NCI-H128 (cell line): ENCODE measurements around the gene VPS13C.

Source experiments
- DNase-seq: peaks from one replicate; lab custom pipeline; 2025; ENCODE audit not compliant: unreplicated experiment; lab: John Stamatoyannopoulos, UW

The VPS13C gene

GRCh38 chr15:62060113-62060895 is at the start of gene VPS13C:
Gene VPS13C, minus strand, starts transcription at chr15:62060447. Its CDS starts 73 bp downstream, at chr15:62060374.
- DNase-seq, result peak; percentile 82

DNA sequence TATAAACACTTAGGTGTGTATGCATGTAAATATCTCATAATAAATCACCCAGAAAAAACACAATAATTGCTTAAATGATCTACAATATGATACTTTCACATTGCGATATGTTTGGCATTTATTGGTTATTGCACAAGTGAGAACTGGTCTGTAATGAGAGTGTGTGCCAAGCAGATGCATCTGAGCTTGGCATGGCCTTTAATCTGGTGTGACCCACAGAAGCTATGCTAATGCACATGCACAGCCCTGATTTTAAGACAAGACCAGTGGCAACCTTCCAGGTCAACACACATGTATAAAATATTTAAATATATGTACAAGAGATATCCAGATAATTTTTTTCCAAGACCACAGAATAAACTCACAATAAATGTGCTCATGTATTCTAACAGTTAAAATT is 49.2 kb upstream of the VPS13C start:
- no peak for DNase-seq

DNA sequence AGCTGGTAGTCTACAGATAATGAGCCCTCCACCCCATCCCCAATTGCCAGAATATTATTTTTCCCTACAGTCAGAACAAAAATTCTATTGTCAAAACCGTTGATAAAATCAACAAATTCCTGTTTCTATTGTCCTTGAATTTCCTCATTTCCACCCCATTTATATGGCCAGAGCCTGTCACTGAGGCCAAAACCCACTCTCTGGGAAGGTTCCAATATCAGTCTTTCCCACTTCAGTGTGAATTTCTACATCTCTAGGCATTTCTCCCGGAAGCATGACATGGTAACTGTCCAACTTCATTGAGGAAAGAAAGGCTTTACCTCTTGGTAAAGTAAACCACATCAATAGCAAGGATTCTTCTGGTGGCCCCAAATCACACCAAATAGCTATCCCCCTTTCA is 48.2 kb upstream of the VPS13C start:
- DNase-seq, result no peak

GRCh38 chr15:62107571-62108121 is 47.4 kb upstream of the VPS13C start:
- DNase-seq, result no peak

- DNase-seq, result no peak
These were observed 45.8 kb upstream of the VPS13C start for GRCh38 chr15:62106096-62106495.

DNA sequence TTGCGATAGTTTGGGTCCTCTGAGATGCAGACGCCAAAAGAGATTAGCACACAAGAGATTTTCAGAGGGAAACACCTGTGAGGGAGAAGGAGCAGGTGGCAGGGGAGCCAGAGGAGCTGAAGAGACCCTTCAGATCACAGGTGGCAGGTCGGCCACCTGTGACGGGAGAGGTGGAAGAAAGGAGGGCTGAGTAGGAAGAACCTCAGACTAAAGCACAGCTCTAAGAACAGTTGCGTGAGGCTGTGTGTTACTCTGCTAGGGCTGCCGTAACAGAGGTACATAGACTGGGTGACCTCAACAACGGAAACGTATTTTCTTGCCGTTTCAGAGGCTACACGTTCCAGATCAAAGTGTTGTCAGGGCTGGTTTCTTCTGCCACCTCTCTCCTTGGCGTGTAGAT is 45.0 kb upstream of the VPS13C start:
- no peak for DNase-seq

- no peak for DNase-seq
These were observed 44.6 kb upstream of the VPS13C start for GRCh38 chr15:62104846-62105245.

DNA sequence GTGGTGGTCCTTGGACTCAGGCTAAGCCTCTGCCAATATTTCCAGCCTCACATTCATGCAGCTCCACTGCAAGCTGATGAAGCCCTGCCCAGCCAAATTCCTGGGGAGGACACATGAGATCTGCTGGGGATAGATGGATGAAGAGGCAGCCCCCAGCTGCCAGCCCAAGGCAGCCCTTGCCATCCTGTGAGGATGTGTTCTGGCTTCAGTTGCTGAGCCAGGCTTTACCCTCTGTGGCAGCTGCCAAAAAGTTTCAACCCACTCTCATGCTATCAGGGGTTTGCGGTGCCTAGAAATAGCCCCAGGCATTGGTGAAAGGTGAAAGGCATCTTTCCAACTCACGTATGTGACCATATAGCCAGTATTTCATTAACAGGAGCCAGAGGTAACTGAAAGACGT is 44.2 kb upstream of the VPS13C start:
- no peak for DNase-seq

DNA sequence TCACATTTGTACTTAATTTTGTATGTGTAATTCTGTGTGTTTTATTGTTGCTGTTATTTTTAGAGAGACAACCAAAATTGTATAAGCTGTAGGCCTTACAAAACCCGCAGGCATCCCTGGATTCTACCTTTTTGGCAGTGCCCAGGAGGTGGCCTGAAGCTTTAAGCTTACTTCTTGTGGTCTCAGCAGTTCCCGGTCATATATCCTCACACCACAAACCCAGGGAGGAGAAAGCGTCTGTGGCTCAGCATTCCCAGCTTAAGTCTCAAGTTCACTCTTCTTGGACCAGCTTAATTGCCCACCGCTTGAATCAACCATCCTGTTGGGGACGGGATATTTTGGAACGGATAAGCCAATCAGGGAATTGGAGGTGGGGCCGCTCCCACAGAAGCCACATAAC is 43.2 kb upstream of the VPS13C start:
- no peak for DNase-seq

- DNase-seq, result no peak
These were observed 38.9 kb upstream of the VPS13C start for GRCh38 chr15:62099094-62099601.

DNA sequence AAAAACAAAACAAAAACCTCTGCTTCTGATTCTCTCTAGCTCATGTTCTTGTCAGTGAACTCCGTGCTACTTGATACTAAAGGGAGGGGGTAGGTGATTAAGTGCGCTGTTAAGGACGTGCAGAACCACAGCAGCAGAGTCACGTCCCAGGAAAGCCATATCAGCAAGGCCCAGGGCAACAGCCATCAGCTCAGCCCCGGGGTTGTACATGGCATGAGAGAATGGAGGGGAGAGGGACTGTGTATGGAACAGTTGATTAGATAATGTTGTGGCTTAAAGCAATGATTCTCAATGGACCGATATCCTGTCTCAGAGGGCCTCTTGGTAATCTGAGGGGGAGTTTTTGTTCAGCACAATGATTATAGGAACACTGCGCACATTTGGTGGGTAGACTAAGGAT is 34.1 kb upstream of the VPS13C start:
- DNase-seq, result no peak

DNA sequence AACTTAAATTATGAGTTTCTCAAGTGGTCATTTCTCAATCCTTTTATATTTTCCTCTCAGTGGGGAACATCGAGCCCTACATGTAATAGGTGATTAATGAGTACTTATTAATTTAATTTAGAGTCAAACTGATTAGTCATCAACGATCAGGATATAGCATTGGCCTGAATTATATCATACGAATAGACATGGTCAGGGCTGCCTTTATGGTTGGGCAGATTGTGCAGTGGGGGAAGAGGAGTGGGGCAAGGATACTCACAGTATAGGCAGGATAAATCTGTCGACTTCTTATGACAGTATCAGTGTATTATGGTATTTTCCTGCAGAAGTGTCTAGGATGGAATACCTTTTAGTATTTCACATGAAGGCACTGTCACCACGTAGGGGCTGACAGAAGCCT is 33.6 kb upstream of the VPS13C start:
- no peak for DNase-seq

DNA sequence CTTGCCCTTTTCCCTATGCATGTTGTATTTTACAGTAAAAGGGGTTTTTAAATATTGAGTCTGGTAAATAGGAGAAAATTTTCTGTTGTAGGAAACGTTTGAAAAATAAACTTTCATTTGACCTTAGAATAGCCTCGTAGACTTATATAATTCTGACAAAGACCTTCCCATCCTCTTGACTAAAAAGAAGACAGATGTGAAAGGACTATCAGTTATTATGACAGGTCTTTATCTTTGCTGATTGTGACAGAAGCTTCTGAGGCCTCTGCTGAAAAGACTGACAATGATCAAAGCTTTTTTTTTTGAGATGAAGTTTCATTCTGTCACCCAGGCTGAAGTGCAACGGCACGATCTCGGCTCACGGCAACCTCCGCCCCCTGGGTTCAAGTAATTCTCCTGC is 30.7 kb upstream of the VPS13C start:
- no peak for DNase-seq

DNA sequence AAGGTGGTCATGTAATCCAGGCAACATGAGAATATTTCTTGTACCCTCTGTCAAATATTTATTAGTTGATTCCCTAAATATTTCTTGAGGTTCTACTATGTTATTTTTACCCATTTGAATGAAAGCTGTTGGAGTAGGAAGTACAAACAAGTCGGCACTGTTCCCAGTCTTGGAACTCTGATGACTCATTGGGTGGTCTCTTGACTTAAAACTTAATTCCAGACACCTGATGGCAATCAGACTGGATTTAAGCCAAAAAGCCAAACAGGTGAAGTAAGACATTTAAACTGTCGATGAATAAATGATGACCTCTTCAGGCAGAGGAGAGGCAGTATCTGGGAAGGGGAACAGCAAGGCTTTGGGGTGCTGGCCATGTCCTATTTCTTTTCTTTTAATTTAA is 29.4 kb upstream of the VPS13C start:
- DNase-seq, result no peak

- DNase-seq, result no peak
These were observed 28.1 kb upstream of the VPS13C start for GRCh38 chr15:62088353-62088693.

GRCh38 chr15:62087671-62088352 is 27.6 kb upstream of the VPS13C start:
- no peak for DNase-seq

- no peak for DNase-seq
These were observed 25.5 kb upstream of the VPS13C start for GRCh38 chr15:62085740-62086139.

- DNase-seq, result no peak
These were observed 23.2 kb upstream of the VPS13C start for GRCh38 chr15:62083194-62084154.

GRCh38 chr15:62079594-62079993 is 19.3 kb upstream of the VPS13C start:
- DNase-seq, result no peak

DNA sequence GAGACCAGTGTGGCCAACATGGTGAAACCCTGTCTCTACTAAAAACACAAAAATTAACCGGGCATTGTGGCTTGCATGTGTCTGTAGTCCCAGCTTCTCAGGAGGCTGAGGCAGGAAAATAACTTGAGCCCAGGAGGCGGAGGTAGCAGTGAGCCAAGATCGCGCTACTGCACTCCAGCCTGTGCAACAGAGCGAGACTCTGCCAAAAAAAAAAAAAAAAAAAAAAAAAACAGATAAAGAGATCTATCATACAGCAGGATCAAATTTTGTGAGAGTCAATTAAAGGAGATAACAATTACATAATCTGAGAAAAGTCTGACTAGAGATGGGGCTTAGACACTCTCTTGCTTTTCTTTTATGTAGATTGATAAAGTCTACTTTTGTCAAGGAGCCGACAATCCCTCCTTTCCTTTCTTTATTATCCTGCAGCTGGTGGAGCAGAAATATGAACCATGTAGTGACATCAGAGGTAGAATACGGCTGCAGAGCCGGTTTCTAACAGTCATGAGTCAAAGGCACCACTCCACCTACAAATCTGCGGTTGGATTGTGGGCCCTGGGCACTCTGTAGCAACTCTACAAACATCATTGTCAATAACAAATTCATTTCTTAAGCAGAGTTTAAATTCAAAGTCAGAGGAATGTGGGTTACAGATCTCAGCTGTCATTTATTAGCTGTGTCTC is 15.5 kb upstream of the VPS13C start:
- peak; percentile 35 for DNase-seq
